Esophagus muscularis mucosa (tissue), 4 donors: ENCODE measurements around the gene MDH1B. TPM values are rescaled to one million over a fixed set of nuclear protein-coding genes. Genes with fewer than 3 reads are reported as not detected.
A peak's percentile ranks its signal among the peaks of the same experiment; 100 is the strongest.

Experiments
- DNase-seq: peaks from one replicate; pipeline ENCODE4 v3.0.0-alpha.2; 2017; ENCODE audit errors: extremely low spot score
- H3K27ac ChIP-seq, 4 donors: fragments of 200-600 bp; sonication (generic); replicated peaks in 1 of 4; 1 replicate in 3 of 4; 2 replicates in 1 of 4; pipeline ENCODE4 v1.5.1; 2016 to 2019; ENCODE audit warnings: mild to moderate bottlenecking in 1 of 4
- H3K27me3 ChIP-seq, 4 donors: fragments of 200-600 bp; sonication (generic); one replicate each; pipeline versions ENCODE4 v1.5.1 to v1.6.0; 2016 to 2019
- H3K36me3 ChIP-seq, 4 donors: fragments of 200-600 bp; sonication (generic); one replicate each; pipeline ENCODE4 v1.5.1; 2016 to 2019
- H3K4me1 ChIP-seq, 4 donors: fragments of 200-600 bp; sonication (generic); one replicate each; pipeline ENCODE4 v1.5.1; 2016 to 2019
- H3K4me3 ChIP-seq, 4 donors: fragments of 200-600 bp; sonication (generic); 1 replicate in 2 of 4; 2 replicates in 2 of 4; pipeline ENCODE4 v1.5.1; 2016 to 2019; ENCODE audit warnings: mild to moderate bottlenecking in 4 of 4, moderate library complexity in 1 of 4
- H3K9me3 ChIP-seq, 4 donors: fragments of 200-600 bp; sonication (generic); 1 replicate in 3 of 4; 2 replicates in 1 of 4; pipeline ENCODE4 v1.5.1; 2016 to 2019
- EP300 ChIP-seq: sonication (generic); formaldehyde crosslinking; IDR thresholded peaks from one replicate; pipeline ENCODE4 v1.6.1; 2017; ENCODE audit warnings: antibody characterized with exemption
- POLR2A ChIP-seq: fragments of 450-650 bp; IDR thresholded peaks from one replicate; pipeline ENCODE4 v1.6.1; 2017; ENCODE audit warnings: antibody characterized with exemption, moderate library complexity, mild to moderate bottlenecking, low read depth
- POLR2AphosphoS5 ChIP-seq, 2 donors: sonication (generic); formaldehyde crosslinking; IDR thresholded peaks; one replicate each; pipeline ENCODE4 v1.6.1; 2017; ENCODE audit warnings: antibody characterized with exemption in 2 of 2
- WGBS: methylation state at CpG from one replicate; pipeline ENCODE4 v1.1.5; 2018; 5-methylcytosine and 5-hydroxymethylcytosine counted together
- intact Hi-C: fragments of 100-400 bp; cut with DNase I; formaldehyde crosslinking; loops from one replicate; pipeline ENCODE4 v1.15.1; 2023
- total RNA-seq, 4 donors: library from RNA; depleted of rRNA; stranded (reverse); fragments of >200 nt; gene quantifications; one replicate each; pipeline versions ENCODE4 v1.1.0 to v1.2.1, GENCODE V29; 2016
- TF ChIP-seq, protein P1 (sequence below), 3 experiments: fragments of 200-600 bp in 2 of 3; fragments of 450-650 bp in 1 of 3; sonication (generic) in 2 of 3; IDR thresholded peaks; one replicate each; pipeline ENCODE4 v1.5.1; 2017 to 2019; ENCODE audit warnings: antibody characterized with exemption in 3 of 3, mild to moderate bottlenecking in 2 of 3, moderate library complexity in 1 of 3

MDH1B gene
- total RNA-seq, 4 donors from 2014 or later = 0.19 to 1.2 (median 0.75) TPM

DNA sequence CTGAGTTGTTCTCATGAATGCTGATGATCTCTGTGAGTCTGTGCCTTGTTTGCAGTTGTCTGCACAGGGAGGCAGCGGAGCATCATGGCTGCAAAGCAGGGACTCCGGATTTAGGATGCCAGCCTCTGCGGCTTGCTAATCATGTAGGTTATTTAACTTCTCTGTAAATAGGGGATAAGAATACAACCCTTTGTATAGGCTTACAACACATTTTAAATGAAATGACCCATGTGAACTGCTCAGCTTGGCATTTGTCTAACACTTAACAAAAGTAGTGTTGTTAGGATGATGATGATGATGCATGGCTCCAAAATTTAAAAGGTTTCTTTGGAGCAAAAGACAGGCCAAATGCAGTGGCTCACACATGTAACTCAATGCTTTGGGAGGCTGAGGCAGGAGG, 66.3 kb downstream of the MDH1B start:
- TF ChIP-seq POLR2AphosphoS5 (IDR thresholded peaks at IDR 0.05) (no peak), EP300 (no peak), POLR2A (no peak)
- TF ChIP-seq, protein P1, sequence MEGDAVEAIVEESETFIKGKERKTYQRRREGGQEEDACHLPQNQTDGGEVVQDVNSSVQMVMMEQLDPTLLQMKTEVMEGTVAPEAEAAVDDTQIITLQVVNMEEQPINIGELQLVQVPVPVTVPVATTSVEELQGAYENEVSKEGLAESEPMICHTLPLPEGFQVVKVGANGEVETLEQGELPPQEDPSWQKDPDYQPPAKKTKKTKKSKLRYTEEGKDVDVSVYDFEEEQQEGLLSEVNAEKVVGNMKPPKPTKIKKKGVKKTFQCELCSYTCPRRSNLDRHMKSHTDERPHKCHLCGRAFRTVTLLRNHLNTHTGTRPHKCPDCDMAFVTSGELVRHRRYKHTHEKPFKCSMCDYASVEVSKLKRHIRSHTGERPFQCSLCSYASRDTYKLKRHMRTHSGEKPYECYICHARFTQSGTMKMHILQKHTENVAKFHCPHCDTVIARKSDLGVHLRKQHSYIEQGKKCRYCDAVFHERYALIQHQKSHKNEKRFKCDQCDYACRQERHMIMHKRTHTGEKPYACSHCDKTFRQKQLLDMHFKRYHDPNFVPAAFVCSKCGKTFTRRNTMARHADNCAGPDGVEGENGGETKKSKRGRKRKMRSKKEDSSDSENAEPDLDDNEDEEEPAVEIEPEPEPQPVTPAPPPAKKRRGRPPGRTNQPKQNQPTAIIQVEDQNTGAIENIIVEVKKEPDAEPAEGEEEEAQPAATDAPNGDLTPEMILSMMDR (IDR thresholded peaks at IDR 0.05) = no peak
- intact Hi-C loops = loop anchor here (5.0 to 10.0 kb wide), 2 partner anchors 66 to 83 kb away; partner anchors contain the start of genes FASTKD2 and MDH1B
- H3K4me1 ChIP-seq = no peaks in the 10 kb centered on the region
- no peak overlapping the region for H3K27ac ChIP-seq
- no peak for DNase-seq
- 90% methylated on average over 3 of the region's 3 CpGs for WGBS
- peaks cover 0 to 6% (median 0%) of the 10 kb centered on the region in 4 donors for H3K27me3 ChIP-seq
- H3K4me3 ChIP-seq = no peak overlapping the region
- H3K9me3 ChIP-seq = no peaks in the 10 kb centered on the region
- no peaks in the 10 kb centered on the region for H3K36me3 ChIP-seq

- Histone ChIP-seq H3K4me3 (no peak overlapping the region), H3K27ac (no peak overlapping the region), H3K36me3 (no peaks in the 10 kb centered on the region), H3K4me1 (no peaks in the 10 kb centered on the region), H3K9me3 (no peaks in the 10 kb centered on the region), H3K27me3 (no peaks in the 10 kb centered on the region)
- intact Hi-C loops = loop anchor here (5.0 to 10.0 kb wide), 2 partner anchors 68 to 85 kb away; partner anchors contain the start of genes FASTKD2 and MDH1B
- DNase-seq = no peak
- TF ChIP-seq POLR2AphosphoS5 (IDR thresholded peaks at IDR 0.05) (no peak), EP300 (no peak), POLR2A (no peak)
- TF ChIP-seq, protein P1 (IDR thresholded peaks at IDR 0.05) = no peak
These were observed 68.2 kb downstream of the MDH1B start for GRCh38 chr2:206696910-206697309.

- DNase-seq = no peak
- TF ChIP-seq, protein P1 (IDR thresholded peaks at IDR 0.05) = peak; percentile 58 to 63 (median 61)
- TF ChIP-seq POLR2A (no peak), EP300 (no peak), POLR2AphosphoS5 (IDR thresholded peaks at IDR 0.05) (no peak)
These were observed 71.6 kb downstream of the MDH1B start for GRCh38 chr2:206693399-206694137.

GRCh38 chr2:206692971-206693370, 72.2 kb downstream of the MDH1B start:
- WGBS = 70% methylated on average over 6 of the region's 7 CpGs
- intact Hi-C loops = loop anchor here (2.0 to 10.0 kb wide), 2 partner anchors 72 to 782 kb away; partner anchors contain the start of genes FASTKD2 and MDH1B
- Histone ChIP-seq H3K4me3 (no peak overlapping the region), H3K36me3 (no peaks in the 10 kb centered on the region), H3K27me3 (no peaks in the 10 kb centered on the region), H3K27ac (no peak overlapping the region), H3K4me1 (no peaks in the 10 kb centered on the region), H3K9me3 (no peaks in the 10 kb centered on the region)
- TF ChIP-seq POLR2AphosphoS5 (IDR thresholded peaks at IDR 0.05) (no peak), POLR2A (no peak), EP300 (no peak)
- TF ChIP-seq, protein P1 (IDR thresholded peaks at IDR 0.05) = no peak
- no peak for DNase-seq

More at GRCh38 chr2:206693399-206694137, 71.6 kb downstream of the MDH1B start:
- H3K27ac ChIP-seq = no peak overlapping the region
- no peaks in the 10 kb centered on the region for H3K4me1 ChIP-seq
- no peaks in the 10 kb centered on the region for H3K36me3 ChIP-seq
- no peaks in the 10 kb centered on the region for H3K9me3 ChIP-seq
- no peak overlapping the region for H3K4me3 ChIP-seq
- H3K27me3 ChIP-seq = no peaks in the 10 kb centered on the region
- WGBS = 40% methylated on average over 5 of the region's 5 CpGs
- intact Hi-C loops = loop anchor here (2.0 to 10.0 kb wide), 2 partner anchors 71 to 781 kb away; partner anchors contain the start of genes FASTKD2 and MDH1B
